Osteocyte (in vitro differentiated cells): ENCODE measurements around the gene GALC. TPM values are rescaled to one million over a fixed set of nuclear protein-coding genes. Genes with fewer than 3 reads are reported as not detected.

ENCODE experiments used
- DNase-seq: peaks from one replicate; pipeline ENCODE4 v3.0.0; 2021; ENCODE audit warnings: mixed read lengths; ENCODE audit not compliant: unreplicated experiment; ENCODE audit errors: extremely low spot score
- H3K27ac Mint-ChIP-seq: one replicate; pipeline ENCODE4 v1.8.0; 2021; ENCODE audit warnings: mild to moderate bottlenecking, mixed read lengths; ENCODE audit not compliant: unreplicated experiment
- H3K27me3 Mint-ChIP-seq: one replicate; pipeline ENCODE4 v1.8.0; 2021; ENCODE audit warnings: mixed read lengths; ENCODE audit not compliant: unreplicated experiment
- H3K36me3 Mint-ChIP-seq: one replicate; pipeline ENCODE4 v1.8.0; 2021; ENCODE audit warnings: mixed read lengths; ENCODE audit not compliant: unreplicated experiment
- H3K4me1 Mint-ChIP-seq: one replicate; pipeline ENCODE4 v1.8.0; 2021; ENCODE audit warnings: mixed read lengths; ENCODE audit not compliant: unreplicated experiment
- H3K4me3 Mint-ChIP-seq: one replicate; pipeline ENCODE4 v1.8.0; 2021; ENCODE audit warnings: mild to moderate bottlenecking, moderate library complexity, mixed read lengths; ENCODE audit not compliant: unreplicated experiment
- H3K9me3 Mint-ChIP-seq: one replicate; pipeline ENCODE4 v1.8.0; 2021; ENCODE audit warnings: mixed read lengths; ENCODE audit not compliant: unreplicated experiment
- total RNA-seq: library from RNA; stranded (reverse); gene quantifications from 2 replicates; pipeline ENCODE4 v1.2.1, GENCODE V29; 2021
- TF ChIP-seq, protein P1 (sequence below): fragments of 200-600 bp; sonication (generic); IDR thresholded peaks from 2 replicates; pipeline ENCODE4 v1.5.0; 2021; ENCODE audit warnings: antibody characterized with exemption, mild to moderate bottlenecking, moderate library complexity

GALC gene
- total RNA-seq, 1 donor from 2014 or later: 15.8 TPM

DNA sequence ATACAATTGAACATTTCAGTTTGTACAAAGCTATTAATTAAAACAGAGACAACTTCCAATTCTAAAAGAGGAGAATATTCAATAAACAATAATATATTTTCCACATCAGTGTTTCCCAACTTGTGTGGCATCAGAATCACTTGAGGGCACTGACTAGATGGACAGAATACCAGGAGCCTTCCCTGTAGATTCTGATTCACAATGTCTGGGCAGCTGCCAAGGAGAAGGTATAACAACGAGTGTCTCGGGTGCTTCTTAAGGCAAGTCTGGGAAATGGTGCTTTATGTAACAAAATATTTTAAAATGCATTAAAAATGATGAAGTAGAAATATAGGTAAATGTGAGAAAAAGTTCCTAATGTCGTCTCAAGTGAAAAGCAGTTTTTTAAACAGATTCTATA is 26.2 kb downstream of the GALC start:
- Mint-ChIP-seq H3K27me3 (no peaks in the 10 kb centered on the region), H3K27ac (no peak overlapping the region), H3K36me3 (peaks cover 16% of the 10 kb centered on the region), H3K4me3 (no peak overlapping the region), H3K9me3 (no peaks in the 10 kb centered on the region), H3K4me1 (peaks cover 4% of the 10 kb centered on the region)
- TF ChIP-seq, protein P1, sequence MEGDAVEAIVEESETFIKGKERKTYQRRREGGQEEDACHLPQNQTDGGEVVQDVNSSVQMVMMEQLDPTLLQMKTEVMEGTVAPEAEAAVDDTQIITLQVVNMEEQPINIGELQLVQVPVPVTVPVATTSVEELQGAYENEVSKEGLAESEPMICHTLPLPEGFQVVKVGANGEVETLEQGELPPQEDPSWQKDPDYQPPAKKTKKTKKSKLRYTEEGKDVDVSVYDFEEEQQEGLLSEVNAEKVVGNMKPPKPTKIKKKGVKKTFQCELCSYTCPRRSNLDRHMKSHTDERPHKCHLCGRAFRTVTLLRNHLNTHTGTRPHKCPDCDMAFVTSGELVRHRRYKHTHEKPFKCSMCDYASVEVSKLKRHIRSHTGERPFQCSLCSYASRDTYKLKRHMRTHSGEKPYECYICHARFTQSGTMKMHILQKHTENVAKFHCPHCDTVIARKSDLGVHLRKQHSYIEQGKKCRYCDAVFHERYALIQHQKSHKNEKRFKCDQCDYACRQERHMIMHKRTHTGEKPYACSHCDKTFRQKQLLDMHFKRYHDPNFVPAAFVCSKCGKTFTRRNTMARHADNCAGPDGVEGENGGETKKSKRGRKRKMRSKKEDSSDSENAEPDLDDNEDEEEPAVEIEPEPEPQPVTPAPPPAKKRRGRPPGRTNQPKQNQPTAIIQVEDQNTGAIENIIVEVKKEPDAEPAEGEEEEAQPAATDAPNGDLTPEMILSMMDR: no peak
- no peak for DNase-seq

DNA sequence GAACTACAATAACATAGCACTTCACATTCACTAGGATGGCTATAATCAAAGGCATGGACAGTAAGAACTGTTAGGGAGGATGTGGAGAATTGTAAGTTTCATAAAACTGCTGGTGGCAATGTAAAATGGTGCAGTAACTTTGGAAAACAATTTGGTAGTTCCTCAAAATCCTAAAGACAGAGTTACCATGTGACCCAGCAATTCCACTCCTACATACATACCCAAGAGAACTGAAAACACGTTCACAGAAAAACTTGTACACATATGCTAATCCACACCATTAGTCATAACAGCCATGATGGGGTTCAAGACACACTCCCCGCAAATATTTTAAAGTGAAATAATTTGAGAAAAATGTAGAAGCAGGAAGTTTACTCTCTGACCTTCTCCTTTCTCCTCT is 31.7 kb downstream of the GALC start:
- no peak overlapping the region for H3K27ac Mint-ChIP-seq
- H3K36me3 Mint-ChIP-seq: peaks cover 38% of the 10 kb centered on the region
- no peak for DNase-seq
- H3K4me1 Mint-ChIP-seq: no peaks in the 10 kb centered on the region
- peaks cover 5% of the 10 kb centered on the region for H3K9me3 Mint-ChIP-seq
- no peaks in the 10 kb centered on the region for H3K27me3 Mint-ChIP-seq
- TF ChIP-seq, protein P1: no peak
- H3K4me3 Mint-ChIP-seq: no peak overlapping the region

DNA sequence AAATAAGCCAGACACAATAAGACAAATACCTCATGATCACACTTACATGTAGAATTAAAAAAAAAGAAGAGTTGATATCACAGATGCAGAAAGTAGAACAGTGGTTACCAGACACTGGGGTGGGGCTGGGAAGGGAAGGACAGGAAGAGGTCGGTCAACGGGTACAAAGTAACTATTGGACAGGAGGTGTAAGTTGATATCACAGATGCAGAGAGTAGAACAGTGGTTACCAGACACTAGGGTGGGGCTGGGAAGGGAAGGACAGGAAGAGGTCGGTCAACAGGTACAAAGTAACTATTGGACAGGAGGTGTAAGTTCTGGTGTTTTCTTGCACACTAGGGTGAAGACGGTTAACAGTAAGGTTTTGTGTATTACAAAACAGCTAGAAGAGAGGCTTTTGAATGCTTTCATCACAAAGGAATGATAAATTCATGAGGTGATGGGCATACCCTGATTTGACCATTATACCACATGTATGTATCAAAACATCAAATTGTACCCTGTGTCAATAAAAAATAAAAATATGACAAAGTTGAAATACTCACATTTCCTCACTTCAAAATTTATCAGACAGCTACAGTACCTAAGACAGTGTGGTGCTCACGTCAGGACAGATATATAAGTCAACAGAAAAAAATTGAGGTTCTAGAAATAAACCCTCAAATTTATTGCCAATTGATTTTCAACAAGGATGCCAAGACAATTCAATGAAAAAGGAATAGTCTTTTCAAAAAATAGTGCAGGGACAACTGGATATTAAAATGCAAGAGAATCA is 32.8 kb downstream of the GALC start:
- Mint-ChIP-seq H3K9me3 (peaks cover 5% of the 10 kb centered on the region), H3K27ac (no peak overlapping the region), H3K27me3 (no peaks in the 10 kb centered on the region), H3K4me1 (no peaks in the 10 kb centered on the region), H3K4me3 (no peak overlapping the region), H3K36me3 (peaks cover 38% of the 10 kb centered on the region)
- TF ChIP-seq, protein P1: no peak
- DNase-seq: no peak

DNA sequence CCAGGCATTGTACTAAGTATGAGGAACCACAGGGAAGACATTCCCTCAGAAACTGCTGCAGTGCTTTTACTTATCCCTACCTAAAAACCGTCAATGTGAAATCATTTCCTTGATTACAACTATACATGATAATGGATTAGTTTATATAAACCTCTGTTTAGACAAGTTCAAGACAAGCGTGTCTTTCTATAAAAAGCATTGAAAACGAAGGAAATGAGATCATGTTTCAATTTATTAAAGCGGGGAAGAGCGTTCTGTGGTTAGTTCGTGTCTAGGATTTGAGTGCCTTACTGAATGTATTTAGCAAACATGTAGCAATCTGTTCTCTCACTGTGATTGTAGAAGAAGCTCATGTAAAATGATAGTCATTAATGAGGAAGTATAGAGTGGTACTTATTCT is 37.5 kb downstream of the GALC start:
- TF ChIP-seq, protein P1: no peak
- Mint-ChIP-seq H3K27me3 (no peaks in the 10 kb centered on the region), H3K4me3 (no peak overlapping the region), H3K4me1 (no peaks in the 10 kb centered on the region), H3K27ac (no peak overlapping the region), H3K9me3 (peaks cover 5% of the 10 kb centered on the region), H3K36me3 (peaks cover 21% of the 10 kb centered on the region)
- no peak for DNase-seq

DNA sequence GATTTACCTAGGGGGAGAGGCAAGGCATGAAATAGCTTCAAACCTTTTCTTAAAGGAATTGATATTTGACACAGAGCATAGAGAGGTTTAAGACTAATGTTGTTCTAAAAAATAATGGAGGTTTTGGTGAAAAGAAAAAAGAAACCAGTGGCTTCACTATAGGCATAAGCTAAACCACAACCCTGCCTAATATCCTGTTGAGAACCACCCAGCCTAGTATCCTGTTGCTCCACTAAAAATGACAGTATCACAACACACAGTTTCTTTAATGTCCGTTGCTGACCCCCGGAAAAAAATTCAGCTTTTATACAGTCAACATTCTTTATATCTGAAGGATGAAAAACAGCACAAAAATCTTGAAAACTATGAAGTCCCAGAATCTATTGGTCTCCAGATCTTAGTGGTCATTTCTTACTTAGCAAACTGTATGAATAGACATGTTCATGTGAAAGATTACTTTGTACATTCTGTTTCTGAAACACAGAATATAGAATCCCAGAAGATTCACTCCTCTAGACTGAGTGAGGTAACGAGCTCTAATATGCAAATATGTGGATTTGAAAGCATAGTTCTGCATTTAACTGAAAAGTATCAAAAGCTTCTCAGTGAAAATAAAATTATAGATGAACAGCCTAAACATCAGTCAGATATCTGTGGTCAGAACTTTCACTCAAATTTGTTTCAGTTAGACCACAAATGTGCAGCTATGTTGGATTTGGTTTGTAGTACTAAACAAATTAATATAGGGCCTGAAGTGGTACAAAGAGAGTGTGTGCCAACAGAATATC is 40.5 kb downstream of the GALC start:
- Mint-ChIP-seq H3K9me3 (no peaks in the 10 kb centered on the region), H3K27me3 (no peaks in the 10 kb centered on the region), H3K4me3 (no peak overlapping the region), H3K4me1 (no peaks in the 10 kb centered on the region), H3K27ac (no peak overlapping the region), H3K36me3 (peaks cover 11% of the 10 kb centered on the region)
- TF ChIP-seq, protein P1: no peak
- DNase-seq: no peak
